ENCODE results near the gene CFAP221. TPM values are rescaled to one million over a fixed set of nuclear protein-coding genes. Genes with fewer than 3 reads are reported as not detected.

CFAP221 gene
- total RNA-seq, 2 donors from 2014 or later = 12.2 to 21.5 TPM

- DNase-seq (no peak), ATAC-seq (no peak)
- intact Hi-C loops (cut with DNase I) = no loop called here
- H3K4me1 ChIP-seq = peaks cover 10% of the 10 kb centered on the region
- no peak for TF ChIP-seq CTCF (IDR thresholded peaks at IDR 0.05)
- no peak for TF ChIP-seq POLR2A (IDR thresholded peaks at IDR 0.05)
- H3K4me3 ChIP-seq = no peak overlapping the region
- H3K9me3 ChIP-seq = no peaks in the 10 kb centered on the region
- 65 to 72% methylated on average over 3 of the region's 3 CpGs for WGBS, 2 donors
- H3K27me3 ChIP-seq = no peaks in the 10 kb centered on the region
- no peaks in the 10 kb centered on the region for H3K36me3 ChIP-seq (replicated peaks in 1 of 2; ENCODE audit: insufficient read depth in 1 of 2, low read depth in 2 of 2)
- H3K27ac ChIP-seq = no peak overlapping the region
Observed at GRCh38 chr2:119574108-119574815, 30.0 kb downstream of the CFAP221 start.

GRCh38 chr2:119574864-119575263 lies 30.6 kb downstream of the CFAP221 start:
- H3K36me3 ChIP-seq (replicated peaks in 1 of 2; ENCODE audit: insufficient read depth in 1 of 2, low read depth in 2 of 2) = no peaks in the 10 kb centered on the region
- WGBS, 2 donors = 79 to 87% methylated on average over 2 of the region's 2 CpGs
- intact Hi-C loops (cut with DNase I) = no loop called here
- DNase-seq (no peak), ATAC-seq (no peak)
- no peaks in the 10 kb centered on the region for H3K9me3 ChIP-seq
- H3K4me3 ChIP-seq = no peak overlapping the region
- H3K4me1 ChIP-seq = peaks cover 16% of the 10 kb centered on the region
- no peaks in the 10 kb centered on the region for H3K27me3 ChIP-seq
- TF ChIP-seq POLR2A (IDR thresholded peaks at IDR 0.05) (no peak), CTCF (IDR thresholded peaks at IDR 0.05) (no peak)
- H3K27ac ChIP-seq = no peak overlapping the region

GRCh38 chr2:119575439-119575838 lies 31.2 kb downstream of the CFAP221 start:
- no peak for TF ChIP-seq CTCF (IDR thresholded peaks at IDR 0.05)
- no peak for TF ChIP-seq POLR2A (IDR thresholded peaks at IDR 0.05)
- DNase-seq = no peak
- no peaks in the 10 kb centered on the region for H3K36me3 ChIP-seq (replicated peaks in 1 of 2; ENCODE audit: insufficient read depth in 1 of 2, low read depth in 2 of 2)
- H3K4me3 ChIP-seq = no peak overlapping the region
- peaks cover 21% of the 10 kb centered on the region for H3K4me1 ChIP-seq
- H3K27me3 ChIP-seq = no peaks in the 10 kb centered on the region
- H3K9me3 ChIP-seq = no peaks in the 10 kb centered on the region
- 85 to 92% methylated on average over 1 of the region's 1 CpG for WGBS, 2 donors
- intact Hi-C loops (cut with DNase I) = no loop called here
- no peak for ATAC-seq
- H3K27ac ChIP-seq = no peak overlapping the region

GRCh38 chr2:119579424-119580295 lies 35.4 kb downstream of the CFAP221 start:
- Histone ChIP-seq H3K4me3 (no peak overlapping the region), H3K9me3 (no peaks in the 10 kb centered on the region), H3K4me1 (peaks cover 26% of the 10 kb centered on the region), H3K27ac (peak overlapping the region; percentile 74 to 90 (median 80)), H3K36me3 (replicated peaks in 1 of 2; ENCODE audit: insufficient read depth in 1 of 2, low read depth in 2 of 2) (no peaks in the 10 kb centered on the region), H3K27me3 (no peaks in the 10 kb centered on the region)
- WGBS, 2 donors = 18 to 21% methylated on average over 6 to 7 of the region's 7 CpGs
- TF ChIP-seq CTCF (IDR thresholded peaks at IDR 0.05) (no peak), POLR2A (IDR thresholded peaks at IDR 0.05) (peak in 2 of 3 donors; percentile 31 to 41)
- intact Hi-C loops (cut with DNase I) = no loop called here
- ATAC-seq (peak; percentile 90), DNase-seq (peak; percentile 63 to 81 (median 69))

Measured in body of pancreas (tissue), 4 donors.